Loucy (cell line): Measurements from ENCODE around the gene ACP1.

ENCODE experiments used
- H2AFZ ChIP-seq: fragments of 200-600 bp; sonication (generic); 2 replicates; pipeline ENCODE4 v1.6.0; 2016; ENCODE audit warnings: antibody characterized with exemption, mild to moderate bottlenecking, low read length, moderate library complexity
- H3F3A ChIP-seq: fragments of 200-600 bp; 2 replicates; pipeline ENCODE4 v1.6.0; 2016; ENCODE audit warnings: antibody characterized with exemption, low read depth, mild to moderate bottlenecking
- H3K27me3 ChIP-seq: fragments of 200-600 bp; sonication (generic); 2 replicates; pipeline ENCODE4 v1.6.1; 2014; ENCODE audit warnings: low read length, mild to moderate bottlenecking; ENCODE audit not compliant: insufficient read depth, poor library complexity, severe bottlenecking
- H3K36me3 ChIP-seq: fragments of 200-600 bp; sonication (generic); 2 replicates; pipeline ENCODE4 v1.6.1; 2016; ENCODE audit warnings: low read length; ENCODE audit not compliant: insufficient read depth
- H3K4me1 ChIP-seq: fragments of 200-600 bp; sonication (generic); 2 replicates; pipeline ENCODE4 v1.5.1; 2014; ENCODE audit warnings: low read length, mild to moderate bottlenecking; ENCODE audit not compliant: insufficient read depth, poor library complexity, severe bottlenecking
- H3K4me2 ChIP-seq: fragments of 200-600 bp; sonication (generic); 2 replicates; pipeline ENCODE4 v1.6.0; 2014; ENCODE audit warnings: antibody characterized with exemption, low read length, low read depth, mild to moderate bottlenecking; ENCODE audit not compliant: poor library complexity, severe bottlenecking
- H3K4me3 ChIP-seq: fragments of 200-600 bp; sonication (generic); 2 replicates; pipeline ENCODE4 v1.5.1; 2014; ENCODE audit warnings: low read length, mild to moderate bottlenecking, mixed read lengths; ENCODE audit not compliant: poor library complexity, severe bottlenecking
- H3K79me2 ChIP-seq: fragments of 200-600 bp; sonication (generic); 2 replicates; pipeline ENCODE4 v1.6.1; 2014; ENCODE audit warnings: low read length; ENCODE audit not compliant: insufficient read depth
- H3K9ac ChIP-seq: fragments of 200-600 bp; sonication (generic); 2 replicates; pipeline ENCODE4 v1.6.0; 2014; ENCODE audit warnings: mild to moderate bottlenecking, low read depth, low read length, moderate library complexity; ENCODE audit not compliant: poor library complexity, severe bottlenecking
- H3K9me2 ChIP-seq: fragments of 200-600 bp; sonication (generic); replicated peaks from 2 replicates; pipeline ENCODE4 v1.6.1; 2016; ENCODE audit warnings: low read depth, low read length, mixed read lengths
- H3K9me3 ChIP-seq: fragments of 200-600 bp; sonication (generic); 2 replicates; pipeline ENCODE4 v1.6.1; 2014; ENCODE audit warnings: mild to moderate bottlenecking, antibody characterized with exemption, low read length, low read depth; ENCODE audit not compliant: insufficient read depth
- H4K20me1 ChIP-seq: fragments of 200-600 bp; sonication (generic); 2 replicates; pipeline ENCODE4 v1.6.0; 2014; ENCODE audit warnings: antibody characterized with exemption, low read length, mild to moderate bottlenecking; ENCODE audit not compliant: insufficient read depth, poor library complexity, severe bottlenecking
- EZH2phosphoT487 ChIP-seq: fragments of 200-600 bp; IDR thresholded peaks from 2 replicates; pipeline ENCODE4 v1.6.1; 2018; ENCODE audit warnings: antibody characterized with exemption, mild to moderate bottlenecking, moderate library complexity, borderline replicate concordance
- TF ChIP-seq, protein P1 (sequence below): fragments of 200-600 bp; sonication (generic); conservative IDR thresholded peaks from 2 replicates; pipeline ENCODE4 v1.5.1; 2014; ENCODE audit warnings: mild to moderate bottlenecking, antibody characterized with exemption, low read length

ACP1 gene

DNA sequence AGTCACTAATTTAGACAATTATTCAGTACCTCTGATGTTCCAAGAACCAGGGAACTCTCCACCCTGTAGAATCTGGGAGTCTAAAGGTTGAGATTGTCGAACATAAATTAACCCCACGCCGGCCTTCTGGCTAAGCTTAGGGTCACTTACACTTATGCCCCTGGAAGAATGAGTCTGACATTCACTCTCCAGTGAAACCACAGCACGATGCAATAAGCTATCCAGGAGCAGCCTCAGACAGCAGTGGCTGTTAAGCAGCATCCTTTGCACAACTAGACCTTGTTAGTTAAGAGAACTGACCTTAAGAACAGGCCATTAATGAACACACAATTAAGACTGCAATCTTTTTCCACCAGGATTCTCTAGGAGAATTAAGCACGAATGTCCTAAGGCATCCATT is 25.9 kb upstream of the ACP1 start:
- TF ChIP-seq, protein P1, sequence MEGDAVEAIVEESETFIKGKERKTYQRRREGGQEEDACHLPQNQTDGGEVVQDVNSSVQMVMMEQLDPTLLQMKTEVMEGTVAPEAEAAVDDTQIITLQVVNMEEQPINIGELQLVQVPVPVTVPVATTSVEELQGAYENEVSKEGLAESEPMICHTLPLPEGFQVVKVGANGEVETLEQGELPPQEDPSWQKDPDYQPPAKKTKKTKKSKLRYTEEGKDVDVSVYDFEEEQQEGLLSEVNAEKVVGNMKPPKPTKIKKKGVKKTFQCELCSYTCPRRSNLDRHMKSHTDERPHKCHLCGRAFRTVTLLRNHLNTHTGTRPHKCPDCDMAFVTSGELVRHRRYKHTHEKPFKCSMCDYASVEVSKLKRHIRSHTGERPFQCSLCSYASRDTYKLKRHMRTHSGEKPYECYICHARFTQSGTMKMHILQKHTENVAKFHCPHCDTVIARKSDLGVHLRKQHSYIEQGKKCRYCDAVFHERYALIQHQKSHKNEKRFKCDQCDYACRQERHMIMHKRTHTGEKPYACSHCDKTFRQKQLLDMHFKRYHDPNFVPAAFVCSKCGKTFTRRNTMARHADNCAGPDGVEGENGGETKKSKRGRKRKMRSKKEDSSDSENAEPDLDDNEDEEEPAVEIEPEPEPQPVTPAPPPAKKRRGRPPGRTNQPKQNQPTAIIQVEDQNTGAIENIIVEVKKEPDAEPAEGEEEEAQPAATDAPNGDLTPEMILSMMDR, result no peak
- TF ChIP-seq EZH2phosphoT487, result no peak
- H3K36me3 ChIP-seq, result no peaks in the 10 kb centered on the region

DNA sequence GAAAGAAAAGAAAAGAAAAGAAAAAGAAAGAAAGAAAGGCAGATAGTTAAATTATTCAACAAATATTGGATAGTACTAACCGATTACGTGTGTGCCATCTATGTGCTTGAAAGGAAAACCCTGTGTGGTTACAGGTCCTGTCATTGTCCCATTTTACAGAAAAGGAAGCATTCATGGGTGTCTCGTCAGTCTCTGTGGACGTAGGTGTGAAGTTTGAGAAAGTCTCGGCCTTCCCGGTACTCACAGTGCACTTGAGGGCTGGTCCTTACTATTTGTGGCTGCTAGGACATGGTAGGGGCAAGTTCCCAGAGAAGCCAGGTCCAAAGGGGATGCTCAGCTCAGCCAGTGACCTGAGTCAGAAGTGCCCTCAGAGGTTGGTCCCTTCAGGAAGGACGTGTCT is 20.2 kb upstream of the ACP1 start:
- Histone ChIP-seq H4K20me1 (no peaks in the 10 kb centered on the region), H3K9me3 (peaks cover 2% of the 10 kb centered on the region; the same call in 1 of the 2 replicates), H3K9ac (no peak overlapping the region), H3K27me3 (no peaks in the 10 kb centered on the region), H3K4me1 (peaks cover 4% of the 10 kb centered on the region), H3K4me2 (no peak overlapping the region), H3K36me3 (no peaks in the 10 kb centered on the region), H3K79me2 (no peaks in the 10 kb centered on the region), H3K4me3 (no peak overlapping the region), H3K9me2 (no peaks in the 10 kb centered on the region), H2AFZ (no peak overlapping the region), H3F3A (no peaks in the 10 kb centered on the region)
- TF ChIP-seq, protein P1, result no peak
- TF ChIP-seq EZH2phosphoT487, result no peak

More for the DNA sequence above, 25.9 kb upstream of the ACP1 start:
- peaks cover 2% of the 10 kb centered on the region; the same call in 1 of the 2 replicates for H3K9me3 ChIP-seq
- no peak overlapping the region for H3K4me2 ChIP-seq
- no peak overlapping the region for H2AFZ ChIP-seq
- H3K79me2 ChIP-seq, result no peaks in the 10 kb centered on the region
- no peak overlapping the region for H3K9ac ChIP-seq
- H3K27me3 ChIP-seq, result no peaks in the 10 kb centered on the region
- no peaks in the 10 kb centered on the region for H4K20me1 ChIP-seq
- no peaks in the 10 kb centered on the region for H3K9me2 ChIP-seq
- H3K4me3 ChIP-seq, result no peak overlapping the region
- no peaks in the 10 kb centered on the region for H3K4me1 ChIP-seq
- no peaks in the 10 kb centered on the region for H3F3A ChIP-seq

DNA sequence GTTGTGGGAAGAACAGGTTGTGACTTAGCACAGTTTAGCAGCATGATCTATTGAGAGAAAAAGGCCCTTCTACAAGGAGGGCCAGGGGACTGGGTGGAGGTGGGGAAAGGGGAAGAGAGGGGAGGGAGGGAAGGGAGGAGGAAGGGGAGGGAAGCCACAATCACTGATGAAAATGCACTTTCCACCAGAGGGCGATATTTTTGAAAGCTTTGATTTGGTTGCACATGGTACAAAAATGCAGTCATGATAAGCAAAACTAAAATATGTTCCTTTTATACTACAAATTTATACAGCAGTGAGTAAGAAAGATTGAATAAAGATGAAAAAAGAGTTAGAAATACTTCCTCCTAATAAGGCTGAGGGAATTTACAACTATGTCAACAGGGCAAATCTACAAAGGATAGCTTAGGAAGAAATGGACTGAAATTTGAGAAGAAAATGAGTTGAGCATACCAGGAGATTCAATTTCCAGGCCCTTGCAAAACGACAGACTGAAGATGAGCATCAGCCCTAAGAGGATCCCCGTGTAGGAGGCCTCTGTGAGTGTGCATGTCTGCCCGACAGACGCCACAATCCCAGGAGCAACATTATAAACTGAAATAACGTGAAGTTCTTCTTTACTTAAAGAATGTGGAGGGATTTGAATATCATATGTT is 18.1 kb upstream of the ACP1 start:
- no peak overlapping the region for H3K4me3 ChIP-seq
- no peaks in the 10 kb centered on the region for H3K36me3 ChIP-seq
- no peaks in the 10 kb centered on the region for H3K9me3 ChIP-seq
- H3K9me2 ChIP-seq, result no peaks in the 10 kb centered on the region
- no peaks in the 10 kb centered on the region for H4K20me1 ChIP-seq
- H3K27me3 ChIP-seq, result no peaks in the 10 kb centered on the region
- H3F3A ChIP-seq, result no peaks in the 10 kb centered on the region
- H3K4me2 ChIP-seq, result no peak overlapping the region
- TF ChIP-seq EZH2phosphoT487, result no peak
- TF ChIP-seq, protein P1, result peak; percentile 71
- no peak overlapping the region for H2AFZ ChIP-seq
- H3K79me2 ChIP-seq, result no peaks in the 10 kb centered on the region
- peaks cover 4% of the 10 kb centered on the region for H3K4me1 ChIP-seq
- no peak overlapping the region for H3K9ac ChIP-seq
